Activated CD8-positive, alpha-beta memory T cell treated with anti-CD3 and anti-CD28 coated beads for 36 hours (primary cell): ENCODE results near the gene ALKBH2. TPM values are rescaled to one million over a fixed set of nuclear protein-coding genes. Genes with fewer than 3 reads are reported as not detected.

Source experiments
- CTCF ChIA-PET: fragments of 350-600 bp; sonication (Branson Sonifier 250); formaldehyde crosslinking; loops from one replicate; lab custom pipeline; 2021; ENCODE audit warnings: antibody characterized with exemption; lab: Charles Lee
- POLR2A ChIA-PET: fragments of 350-600 bp; sonication (Branson Sonifier 250); formaldehyde crosslinking; loops from one replicate; lab custom pipeline; 2021; ENCODE audit warnings: antibody characterized with exemption; lab: Charles Lee
- total RNA-seq, 2 experiments: library from RNA; stranded (reverse); gene quantifications; one replicate each; pipeline ENCODE4 v1.2.3, GENCODE V29; 2021

ALKBH2 gene
- total RNA-seq, 2 experiments from 2014 or later: 40.1 to 42.3 TPM

GRCh38 chr12:109115758-109116610 is 22.7 kb upstream of the ALKBH2 start, which contains the start of gene ACACB:
ACACB (plus strand) TSS chr12:109116587; CDS start chr12:109139406, 22,819 bp downstream.
- ChIA-PET POLR2A (no interaction called here), CTCF (no interaction called here)

GRCh38 chr12:109115404-109115757 is 22.1 kb upstream of the ALKBH2 start:
- POLR2A ChIA-PET: no interaction called here
- CTCF ChIA-PET: interaction anchor here (0.5 kb wide), 1 partner anchor 274 kb away, joined by 3 read pairs; no protein-coding TSS in a partner anchor

GRCh38 chr12:109114644-109115043 is 21.4 kb upstream of the ALKBH2 start:
- CTCF ChIA-PET: interaction anchor here (0.5 to 1.0 kb wide), 3 partner anchors 9 to 1006 kb away, joined by 3 read pairs; no protein-coding TSS in a partner anchor
- POLR2A ChIA-PET: interaction anchor here (0.6 kb wide), 1 partner anchor 8 kb away, joined by 20 read pairs; no protein-coding TSS in a partner anchor

- POLR2A ChIA-PET: interaction anchor here (0.6 kb wide), 1 partner anchor 9 kb away, joined by 20 read pairs; no protein-coding TSS in a partner anchor
Measured at GRCh38 chr12:109113661-109114321, 20.5 kb upstream of the ALKBH2 start.

GRCh38 chr12:109112720-109113465 is 19.6 kb upstream of the ALKBH2 start:
- ChIA-PET POLR2A (interaction anchor here (0.5 to 0.6 kb wide), 2 partner anchors 42 to 485 kb away, joined by 4 to 5 read pairs; no protein-coding TSS in a partner anchor), CTCF (interaction anchor here (0.6 to 2.2 kb wide), 8 partner anchors 49 to 495 kb away, joined by 3 to 6 read pairs (median 3); no protein-coding TSS in a partner anchor)

More at GRCh38 chr12:109113661-109114321, 20.5 kb upstream of the ALKBH2 start:
- CTCF ChIA-PET: interaction anchor here (1.0 to 2.2 kb wide), 2 partner anchors 10 to 280 kb away, joined by 3 to 6 read pairs; no protein-coding TSS in a partner anchor

- POLR2A ChIA-PET: no interaction called here
- CTCF ChIA-PET: interaction anchor here (0.7 kb wide), 1 partner anchor 1342 kb away, joined by 3 read pairs; no protein-coding TSS in a partner anchor
Measured at GRCh38 chr12:109110988-109111495, 17.8 kb upstream of the ALKBH2 start.

- ChIA-PET CTCF (interaction anchor here (0.7 kb wide), 1 partner anchor 274 kb away, joined by 3 read pairs; no protein-coding TSS in a partner anchor), POLR2A (interaction anchor here (0.7 kb wide), 1 partner anchor 22 kb away, joined by 4 read pairs; no protein-coding TSS in a partner anchor)
Measured at GRCh38 chr12:109109746-109110350, 16.6 kb upstream of the ALKBH2 start.

GRCh38 chr12:109105176-109105575 is 11.9 kb upstream of the ALKBH2 start:
- ChIA-PET CTCF (no interaction called here), POLR2A (no interaction called here)

- CTCF ChIA-PET: interaction anchor here (0.6 kb wide), 1 partner anchor 270 kb away, joined by 3 read pairs; no protein-coding TSS in a partner anchor
- POLR2A ChIA-PET: interaction anchor here (0.7 kb wide), 1 partner anchor 89 kb away, joined by 8 read pairs; no protein-coding TSS in a partner anchor
Measured at GRCh38 chr12:109102491-109102890, 9.2 kb upstream of the ALKBH2 start.

- POLR2A ChIA-PET: no interaction called here
- CTCF ChIA-PET: interaction anchor here (0.6 kb wide), 1 partner anchor 204 kb away, joined by 4 read pairs; no protein-coding TSS in a partner anchor
Measured at GRCh38 chr12:109100741-109101140, 7.5 kb upstream of the ALKBH2 start.

- CTCF ChIA-PET: interaction anchor here (2.3 kb wide), 1 partner anchor 12 kb away, joined by 8 read pairs; no protein-coding TSS in a partner anchor
- POLR2A ChIA-PET: no interaction called here
Measured at GRCh38 chr12:109099431-109100020, 6.3 kb upstream of the ALKBH2 start.

GRCh38 chr12:109098651-109099050 is 5.4 kb upstream of the ALKBH2 start:
- ChIA-PET POLR2A (no interaction called here), CTCF (interaction anchor here (2.3 kb wide), 1 partner anchor 13 kb away, joined by 8 read pairs; no protein-coding TSS in a partner anchor)

GRCh38 chr12:109098183-109098604 is 4.9 kb upstream of the ALKBH2 start:
- ChIA-PET CTCF (interaction anchor here (2.3 kb wide), 1 partner anchor 14 kb away, joined by 8 read pairs; no protein-coding TSS in a partner anchor), POLR2A (no interaction called here)

- CTCF ChIA-PET: interaction anchor here (0.6 to 2.3 kb wide), 2 partner anchors 14 to 201 kb away, joined by 3 to 8 read pairs; no protein-coding TSS in a partner anchor
- POLR2A ChIA-PET: no interaction called here
Measured at GRCh38 chr12:109097435-109098182, 4.3 kb upstream of the ALKBH2 start, which contains the start of gene UNG. UNG (plus strand) TSS chr12:109097597; CDS start chr12:109097680, 83 bp downstream.

GRCh38 chr12:109097140-109097434 is 3.8 kb upstream of the ALKBH2 start:
- POLR2A ChIA-PET: no interaction called here
- CTCF ChIA-PET: no interaction called here

GRCh38 chr12:109092497-109093021 is 713 bp downstream of the ALKBH2 start:
- ChIA-PET POLR2A (interaction anchor here (0.6 to 0.9 kb wide), 3 partner anchors 37 to 532 kb away, joined by 3 read pairs; no protein-coding TSS in a partner anchor), CTCF (interaction anchor here (0.7 to 1.5 kb wide), 10 partner anchors 23 to 585 kb away, joined by 3 to 7 read pairs (median 3); no protein-coding TSS in a partner anchor)
